Activated T-cell treated with anti-CD3 and anti-CD28 coated beads, Interleukin-2, amount 50 U/mL, for 72 hours (primary cell): ENCODE results near the gene CLCN6. TPM values are rescaled to one million over a fixed set of nuclear protein-coding genes. Genes with fewer than 3 reads are reported as not detected.

Source experiments
- ATAC-seq, 2 donors: fragments of 150-1000 bp; cut with Tn5 transposase; replicated peaks in 1 of 2; 2 replicates each; pipeline ENCODE4 v1.10.0; 2021; ENCODE audit warnings: moderate library complexity in 2 of 2, mild to moderate bottlenecking in 1 of 2
- DNase-seq, 2 donors: peaks; one replicate each; pipeline ENCODE4 v3.0.0; 2021 to 2022; ENCODE audit warnings: mixed read lengths in 1 of 2
- H3K27ac Mint-ChIP-seq: one replicate; pipeline ENCODE4 v1.8.0; 2022; ENCODE audit warnings: mild to moderate bottlenecking, moderate library complexity, mixed read lengths
- H3K27me3 Mint-ChIP-seq: one replicate; pipeline ENCODE4 v1.8.0; 2022; ENCODE audit warnings: low read depth, mixed read lengths
- H3K36me3 Mint-ChIP-seq, 2 donors: one replicate each; pipeline ENCODE4 v1.8.0; 2022; ENCODE audit warnings: mixed read lengths in 2 of 2, mild to moderate bottlenecking in 1 of 2; ENCODE audit not compliant: insufficient read depth in 2 of 2
- H3K4me1 Mint-ChIP-seq: one replicate; pipeline ENCODE4 v1.8.0; 2022; ENCODE audit warnings: low read depth, mixed read lengths
- H3K4me3 Mint-ChIP-seq, 2 donors: one replicate each; pipeline ENCODE4 v1.8.0; 2022; ENCODE audit warnings: mild to moderate bottlenecking in 2 of 2, mixed read lengths in 2 of 2, moderate library complexity in 2 of 2
- H3K9me3 Mint-ChIP-seq, 2 donors: one replicate each; pipeline ENCODE4 v1.8.0; 2022; ENCODE audit warnings: mixed read lengths in 2 of 2
- total RNA-seq, 2 donors: library from RNA; stranded (reverse); gene quantifications; one replicate each; pipeline ENCODE4 v1.2.3, GENCODE V29; 2022

CLCN6 gene
- total RNA-seq, 2 donors from 2014 or later = 8.2 to 9.3 TPM

- H3K4me1 Mint-ChIP-seq = no peaks in the 10 kb centered on the region
- H3K4me3 Mint-ChIP-seq = peak overlapping the region; percentile 61 to 64
- no peaks in the 10 kb centered on the region for H3K36me3 Mint-ChIP-seq
- no peak overlapping the region for H3K27ac Mint-ChIP-seq
- no peaks in the 10 kb centered on the region for H3K27me3 Mint-ChIP-seq
- DNase-seq = peak; percentile 65 to 68
- peak; percentile 83 to 87 for ATAC-seq
- H3K9me3 Mint-ChIP-seq = no peaks in the 10 kb centered on the region
Observed at GRCh38 chr1:11784993-11785769, 20.8 kb upstream of the CLCN6 start.

- no peak for DNase-seq
- H3K9me3 Mint-ChIP-seq = no peaks in the 10 kb centered on the region
- H3K27ac Mint-ChIP-seq = no peak overlapping the region
- H3K4me3 Mint-ChIP-seq = no peak overlapping the region
- no peaks in the 10 kb centered on the region for H3K27me3 Mint-ChIP-seq
- H3K36me3 Mint-ChIP-seq = no peaks in the 10 kb centered on the region
- no peaks in the 10 kb centered on the region for H3K4me1 Mint-ChIP-seq
- no peak for ATAC-seq
Observed at GRCh38 chr1:11786168-11786567, 19.8 kb upstream of the CLCN6 start.

- no peaks in the 10 kb centered on the region for H3K4me1 Mint-ChIP-seq
- peaks cover 0 to 3% of the 10 kb centered on the region in 2 donors for H3K36me3 Mint-ChIP-seq
- no peak overlapping the region for H3K27ac Mint-ChIP-seq
- no peaks in the 10 kb centered on the region for H3K27me3 Mint-ChIP-seq
- H3K4me3 Mint-ChIP-seq = no peak overlapping the region
- ATAC-seq = no peak
- no peak for DNase-seq
- no peaks in the 10 kb centered on the region for H3K9me3 Mint-ChIP-seq
Observed at GRCh38 chr1:11787251-11787803, 18.7 kb upstream of the CLCN6 start.

- Mint-ChIP-seq H3K9me3 (no peaks in the 10 kb centered on the region), H3K4me1 (no peaks in the 10 kb centered on the region), H3K27me3 (no peaks in the 10 kb centered on the region), H3K27ac (no peak overlapping the region), H3K36me3 (peaks cover 0 to 3% of the 10 kb centered on the region in 2 donors), H3K4me3 (no peak overlapping the region)
- no peak for DNase-seq
- no peak for ATAC-seq
Observed at GRCh38 chr1:11787804-11788436, 18.1 kb upstream of the CLCN6 start.

- peaks cover 0 to 3% of the 10 kb centered on the region in 2 donors for H3K36me3 Mint-ChIP-seq
- H3K9me3 Mint-ChIP-seq = no peaks in the 10 kb centered on the region
- ATAC-seq = no peak
- no peaks in the 10 kb centered on the region for H3K27me3 Mint-ChIP-seq
- DNase-seq = no peak
- no peak overlapping the region for H3K27ac Mint-ChIP-seq
- no peak overlapping the region for H3K4me3 Mint-ChIP-seq
- H3K4me1 Mint-ChIP-seq = no peaks in the 10 kb centered on the region
Observed at GRCh38 chr1:11788549-11789053, 17.4 kb upstream of the CLCN6 start.

- H3K9me3 Mint-ChIP-seq = no peaks in the 10 kb centered on the region
- H3K36me3 Mint-ChIP-seq = peaks cover 0 to 3% of the 10 kb centered on the region in 2 donors
- H3K4me1 Mint-ChIP-seq = no peaks in the 10 kb centered on the region
- no peak for DNase-seq
- H3K4me3 Mint-ChIP-seq = no peak overlapping the region
- no peaks in the 10 kb centered on the region for H3K27me3 Mint-ChIP-seq
- no peak for ATAC-seq
- peak overlapping the region; percentile 54 for H3K27ac Mint-ChIP-seq
Observed at GRCh38 chr1:11789126-11790067, 16.6 kb upstream of the CLCN6 start.

- no peak overlapping the region for H3K4me3 Mint-ChIP-seq
- no peaks in the 10 kb centered on the region for H3K4me1 Mint-ChIP-seq
- H3K36me3 Mint-ChIP-seq = peaks cover 0 to 5% of the 10 kb centered on the region in 2 donors
- no peak overlapping the region for H3K27ac Mint-ChIP-seq
- no peak for ATAC-seq
- H3K9me3 Mint-ChIP-seq = no peaks in the 10 kb centered on the region
- no peak for DNase-seq
- H3K27me3 Mint-ChIP-seq = no peaks in the 10 kb centered on the region
Observed at GRCh38 chr1:11790101-11790879, 15.7 kb upstream of the CLCN6 start.

GRCh38 chr1:11790880-11791715, 14.9 kb upstream of the CLCN6 start:
- peaks cover 0 to 9% of the 10 kb centered on the region in 2 donors for H3K36me3 Mint-ChIP-seq
- no peak overlapping the region for H3K27ac Mint-ChIP-seq
- no peak for DNase-seq
- no peaks in the 10 kb centered on the region for H3K4me1 Mint-ChIP-seq
- H3K4me3 Mint-ChIP-seq = no peak overlapping the region
- H3K9me3 Mint-ChIP-seq = no peaks in the 10 kb centered on the region
- ATAC-seq = peak in 1 of 2 donors; percentile 48
- no peaks in the 10 kb centered on the region for H3K27me3 Mint-ChIP-seq

GRCh38 chr1:11792106-11792505, 13.9 kb upstream of the CLCN6 start:
- no peak for DNase-seq
- no peak for ATAC-seq
- Mint-ChIP-seq H3K4me1 (no peaks in the 10 kb centered on the region), H3K27ac (peak overlapping the region; percentile 0), H3K27me3 (no peaks in the 10 kb centered on the region), H3K4me3 (no peak overlapping the region), H3K9me3 (no peaks in the 10 kb centered on the region), H3K36me3 (peaks cover 0 to 9% of the 10 kb centered on the region in 2 donors)

GRCh38 chr1:11793819-11794218, 12.2 kb upstream of the CLCN6 start:
- H3K27me3 Mint-ChIP-seq = no peaks in the 10 kb centered on the region
- H3K4me3 Mint-ChIP-seq = no peak overlapping the region
- no peaks in the 10 kb centered on the region for H3K9me3 Mint-ChIP-seq
- peaks cover 0 to 9% of the 10 kb centered on the region in 2 donors for H3K36me3 Mint-ChIP-seq
- no peak overlapping the region for H3K27ac Mint-ChIP-seq
- H3K4me1 Mint-ChIP-seq = no peaks in the 10 kb centered on the region
- DNase-seq = no peak
- ATAC-seq = no peak

GRCh38 chr1:11794446-11795237, 11.3 kb upstream of the CLCN6 start:
- no peaks in the 10 kb centered on the region for H3K4me1 Mint-ChIP-seq
- no peak overlapping the region for H3K4me3 Mint-ChIP-seq
- H3K9me3 Mint-ChIP-seq = no peaks in the 10 kb centered on the region
- peaks cover 0 to 9% of the 10 kb centered on the region in 2 donors for H3K36me3 Mint-ChIP-seq
- H3K27ac Mint-ChIP-seq = no peak overlapping the region
- no peak for DNase-seq
- no peak for ATAC-seq
- no peaks in the 10 kb centered on the region for H3K27me3 Mint-ChIP-seq
